Measurements from ENCODE around the gene KCNH1.

KCNH1 gene

GRCh38 chr1:210758261-210758660 is 375.7 kb downstream of the KCNH1 start:
- no peak for DNase-seq (ENCODE audit: low spot score)

DNA sequence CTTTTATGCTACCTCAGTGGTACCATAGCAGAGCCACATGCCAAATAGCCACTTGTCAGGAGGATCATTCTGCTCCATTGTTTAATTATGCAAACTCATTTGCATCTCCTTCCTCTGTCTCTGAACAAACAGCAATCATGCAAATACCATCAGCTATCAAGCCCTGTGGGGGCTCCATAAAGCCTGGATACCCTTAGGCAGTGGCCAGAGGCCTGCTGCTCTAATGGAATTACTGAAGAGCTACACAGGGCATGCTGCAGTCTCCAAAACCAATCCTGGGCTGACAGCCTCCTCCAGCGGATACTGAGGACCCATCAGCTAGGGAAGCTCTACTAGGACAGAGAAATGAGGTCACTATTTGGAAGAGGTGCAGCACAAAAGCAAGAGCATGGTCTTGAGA is 376.3 kb downstream of the KCNH1 start:
- no peak for DNase-seq (ENCODE audit: low spot score)

DNA sequence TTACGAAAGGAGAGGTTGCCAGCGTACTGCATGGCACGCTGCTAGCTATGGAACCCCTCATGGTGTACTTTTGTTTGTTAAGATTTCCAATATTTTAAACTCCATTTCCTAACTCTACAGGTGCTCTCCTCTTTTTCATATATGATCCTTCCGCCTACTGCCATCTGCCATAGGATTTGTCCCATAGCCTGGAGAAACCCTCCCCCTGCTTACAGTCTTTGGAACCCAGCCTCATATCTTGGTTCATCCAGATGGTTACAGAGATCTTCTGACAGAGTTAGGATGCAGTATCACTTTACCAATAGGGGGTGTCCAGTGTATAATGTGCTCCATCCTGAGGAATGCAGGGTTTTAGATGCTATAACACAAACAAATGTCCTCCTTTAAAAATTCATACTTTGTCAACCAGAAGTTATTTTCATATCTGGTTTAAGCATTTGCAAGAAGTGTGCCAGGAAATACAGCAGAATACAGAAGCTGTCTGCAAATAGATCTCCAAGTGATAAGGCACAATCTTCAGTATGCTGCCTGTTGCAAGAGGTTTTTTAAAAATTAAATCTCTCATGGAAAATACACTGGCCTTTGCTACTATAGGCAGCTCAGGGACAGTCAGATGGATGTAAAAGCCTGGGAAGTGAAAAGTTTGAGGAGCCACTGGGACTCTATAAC is 377.8 kb downstream of the KCNH1 start:
- DNase-seq (ENCODE audit: low spot score), result no peak

DNA sequence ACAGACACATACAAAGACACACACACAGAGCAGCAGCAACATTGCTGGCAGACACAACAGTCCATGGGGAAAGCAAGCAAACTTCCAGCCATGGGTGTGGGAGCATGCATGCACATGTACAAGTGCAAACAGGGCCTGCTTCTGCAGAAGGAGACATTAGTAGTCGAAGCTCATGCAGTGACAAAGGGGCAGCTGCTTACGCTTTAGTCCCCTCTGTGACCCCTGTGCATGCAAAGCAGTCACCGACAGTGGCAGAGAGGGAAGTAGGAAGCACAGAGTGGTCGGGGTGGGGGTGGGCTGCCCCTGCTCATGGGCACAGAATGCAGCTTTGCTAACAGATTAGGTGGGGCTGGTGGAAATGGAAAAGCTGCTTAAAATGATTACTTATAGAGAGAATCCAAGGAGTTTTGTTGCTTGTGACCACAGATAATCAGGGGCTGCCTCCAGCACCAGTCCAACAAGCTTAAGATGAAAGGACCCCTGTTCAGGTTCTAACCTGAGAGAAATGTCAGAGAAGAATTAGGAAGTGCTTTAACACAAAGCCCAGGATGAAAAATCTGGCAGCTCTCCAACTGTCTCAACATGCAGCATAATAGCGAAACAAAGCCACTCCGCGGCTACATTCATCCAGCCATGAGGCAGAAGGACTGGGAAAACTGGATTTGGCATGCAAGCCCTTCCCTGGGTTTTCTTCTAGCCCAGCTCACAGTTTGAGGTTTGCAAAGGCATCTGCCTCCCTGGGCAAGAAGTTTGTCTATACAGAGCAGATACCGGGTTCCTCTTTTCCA is 378.9 kb downstream of the KCNH1 start:
- no peak for DNase-seq (ENCODE audit: low spot score)

GRCh38 chr1:210751911-210752310 is 382.0 kb downstream of the KCNH1 start:
- DNase-seq (ENCODE audit: low spot score), result no peak

GRCh38 chr1:210750468-210750867 is 383.5 kb downstream of the KCNH1 start:
- DNase-seq (ENCODE audit: low spot score), result no peak

- DNase-seq (ENCODE audit: low spot score), result no peak
Measured at GRCh38 chr1:210748796-210749195, 385.2 kb downstream of the KCNH1 start.

DNA sequence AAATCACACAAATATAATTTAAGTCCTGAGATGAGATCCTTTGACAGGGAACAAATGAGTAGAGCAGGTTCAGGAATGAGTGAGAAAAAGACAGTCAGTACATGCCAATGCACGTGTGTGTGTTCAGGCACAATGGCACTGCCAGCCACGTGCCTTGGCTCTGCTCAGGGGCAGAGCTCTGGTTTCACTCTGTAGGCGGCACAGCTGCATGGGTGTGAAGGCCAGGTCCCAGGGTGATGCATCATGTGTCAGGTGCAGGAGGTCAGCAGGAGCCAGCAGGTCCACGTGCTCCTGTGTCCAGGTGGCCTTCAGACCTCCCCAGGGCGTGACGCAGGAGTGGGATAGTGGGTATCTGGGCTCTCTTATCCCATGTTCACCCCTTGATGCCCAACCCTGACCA is 386.1 kb downstream of the KCNH1 start:
- DNase-seq (ENCODE audit: low spot score), result no peak

DNA sequence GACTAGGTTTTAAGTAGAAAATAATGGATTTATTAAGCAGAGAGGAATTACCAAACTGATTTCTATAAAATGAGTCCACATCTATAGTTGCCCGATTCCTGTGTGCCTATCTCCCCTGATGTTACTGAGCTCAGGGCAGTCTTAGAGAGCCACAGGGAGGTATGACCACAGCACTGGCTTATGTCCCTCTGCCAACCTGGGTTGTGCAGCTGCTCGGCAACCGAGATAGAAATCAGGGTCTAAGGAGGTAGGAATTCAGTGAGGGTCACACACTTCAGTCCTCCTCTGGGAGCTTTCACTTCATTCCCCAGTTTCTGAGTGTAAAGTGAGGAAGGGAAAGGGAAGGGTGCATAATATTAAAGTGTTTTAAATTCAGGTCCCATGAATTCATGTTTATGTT is 386.8 kb downstream of the KCNH1 start:
- DNase-seq (ENCODE audit: low spot score), result no peak

- DNase-seq (ENCODE audit: low spot score), result no peak
Measured at GRCh38 chr1:210746024-210746731, 387.8 kb downstream of the KCNH1 start.

GRCh38 chr1:210743038-210743437 is 390.9 kb downstream of the KCNH1 start:
- DNase-seq (ENCODE audit: low spot score), result no peak

DNA sequence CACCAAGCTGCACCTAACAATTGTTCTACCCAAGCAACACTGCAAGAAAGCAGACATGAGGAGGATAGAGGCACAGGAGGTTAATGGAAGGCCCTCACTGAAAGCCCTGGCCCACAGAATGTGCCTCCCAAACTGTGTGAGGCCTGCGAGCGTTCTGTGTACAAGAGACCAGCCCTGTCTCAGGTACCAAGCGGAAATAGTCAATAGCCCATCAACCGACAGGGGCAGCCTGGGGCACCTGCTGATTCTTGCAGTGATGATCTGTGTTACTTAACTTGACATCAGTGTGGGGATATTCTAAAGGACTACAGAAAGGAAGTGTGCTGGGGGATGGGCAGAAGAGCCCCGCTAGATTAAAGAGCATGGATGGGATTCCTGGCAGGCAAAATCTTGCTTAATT is 392.4 kb downstream of the KCNH1 start:
- no peak for DNase-seq (ENCODE audit: low spot score)

DNA sequence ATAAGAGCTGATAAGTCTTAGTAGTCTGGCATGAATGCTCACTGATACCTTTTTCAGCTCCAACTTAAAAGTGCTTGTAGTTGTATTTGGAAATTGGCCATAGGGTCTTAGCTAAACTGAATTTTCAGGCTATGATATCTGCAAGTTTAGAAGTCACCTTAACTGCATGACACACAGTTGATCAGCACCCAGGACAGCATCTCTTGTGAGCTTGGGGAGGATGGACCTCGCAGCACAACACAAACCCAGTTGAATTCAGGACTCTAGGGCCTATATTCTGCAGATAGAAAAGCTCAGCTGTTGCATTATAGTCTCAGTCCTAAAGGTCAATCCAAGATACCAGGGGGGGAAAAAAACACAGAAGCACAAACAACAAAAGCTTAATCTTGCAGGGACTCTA is 394.3 kb downstream of the KCNH1 start:
- DNase-seq (ENCODE audit: low spot score), result peak; percentile 8

DNA sequence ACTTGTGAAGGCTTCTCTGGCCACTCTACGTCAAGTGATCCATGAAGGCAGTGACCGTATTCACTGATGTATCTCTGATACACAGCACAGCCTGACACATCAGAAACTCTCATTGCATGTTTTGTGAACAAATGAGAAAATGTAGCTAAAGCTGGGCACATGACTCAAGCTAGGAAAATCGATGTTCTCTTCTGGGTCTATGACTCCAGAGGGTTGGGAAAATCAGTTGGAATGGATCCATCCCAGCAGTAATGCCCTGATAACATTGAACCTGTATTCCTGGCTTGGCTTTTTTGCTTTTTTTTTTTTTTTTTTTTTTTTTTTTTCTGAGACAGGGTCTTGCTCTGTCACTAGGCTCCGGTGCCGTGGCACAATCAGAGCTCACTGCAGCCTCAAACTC is 395.7 kb downstream of the KCNH1 start:
- DNase-seq (ENCODE audit: low spot score), result no peak

DNA sequence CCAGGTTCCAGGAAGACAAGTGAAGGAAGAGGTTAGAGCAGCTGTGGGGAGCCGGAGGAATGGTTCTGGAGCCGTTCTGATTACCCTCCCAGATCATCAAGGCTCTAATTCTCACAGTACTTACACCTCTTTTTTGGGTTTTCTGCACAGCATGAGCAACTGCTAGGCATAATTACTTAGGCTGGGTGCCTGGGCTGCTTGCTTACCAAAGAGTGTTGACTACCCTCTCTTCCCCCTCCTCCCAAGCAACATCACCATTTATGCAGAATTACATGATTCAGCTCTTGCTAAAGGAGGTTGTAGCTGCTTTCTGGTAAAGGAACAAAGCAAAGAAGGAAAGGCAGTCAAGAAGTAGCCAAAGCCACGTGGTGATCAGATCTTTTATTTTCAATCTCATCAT is 397.2 kb downstream of the KCNH1 start:
- no peak for DNase-seq (ENCODE audit: low spot score)

- DNase-seq (ENCODE audit: low spot score), result no peak
Measured at GRCh38 chr1:210731597-210731996, 402.4 kb downstream of the KCNH1 start.

- DNase-seq (ENCODE audit: low spot score), result no peak
Measured at GRCh38 chr1:210731193-210731592, 402.8 kb downstream of the KCNH1 start.

GRCh38 chr1:210730023-210730422 is 403.9 kb downstream of the KCNH1 start:
- no peak for DNase-seq (ENCODE audit: low spot score)

- no peak for DNase-seq (ENCODE audit: low spot score)
Measured at GRCh38 chr1:210728437-210729149, 405.4 kb downstream of the KCNH1 start.

- no peak for DNase-seq (ENCODE audit: low spot score)
Measured at GRCh38 chr1:210727709-210728108, 406.2 kb downstream of the KCNH1 start.

DNA sequence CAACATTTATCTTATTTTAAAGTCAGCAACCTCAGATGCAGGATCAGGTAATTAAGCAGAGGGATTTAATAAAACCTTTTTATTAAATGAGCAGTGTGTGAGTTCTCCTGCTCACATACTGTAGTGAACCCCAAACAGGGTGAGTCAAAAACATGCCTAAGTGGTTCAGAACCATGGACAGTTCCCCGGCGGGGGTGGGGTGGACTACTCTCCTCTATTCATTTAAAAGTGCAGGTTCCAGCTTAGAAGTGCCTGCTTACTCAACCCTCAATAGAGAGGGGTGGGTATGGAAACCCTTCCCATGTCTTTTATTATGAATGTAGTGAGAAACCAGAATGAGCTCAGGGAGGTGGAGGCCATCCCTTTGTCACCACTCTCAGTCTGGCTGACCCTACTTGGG is 407.3 kb downstream of the KCNH1 start:
- DNase-seq (ENCODE audit: low spot score), result peak; percentile 38

GRCh38 chr1:210724768-210725167 is 409.2 kb downstream of the KCNH1 start:
- no peak for DNase-seq (ENCODE audit: low spot score)

Measured in AG08395 (cell line).